Activated CD4-positive, alpha-beta T cell treated with anti-CD3 and anti-CD28 coated beads for 48 hours (primary cell): Measurements from ENCODE around the gene GFRA3.
"Not testable (repeated sequence)": the region's sequence is repeated elsewhere in the genome, so short reads cannot be mapped to it uniquely, and the experiment has no call there.

Experiments used
- DNase-seq: peaks from one replicate; pipeline ENCODE4 v3.0.0-alpha.2; 2020

The GFRA3 gene

GRCh38 chr5:138274189-138274853 lies at the start of gene GFRA3:
GFRA3 (minus strand) TSS chr5:138274621; CDS start chr5:138274424, 197 bp downstream.
- DNase-seq, result peak; percentile 18

GRCh38 chr5:138318211-138318610 lies 43.8 kb upstream of the GFRA3 start:
- DNase-seq, result not testable (repeated sequence)

GRCh38 chr5:138316355-138316754 lies 41.9 kb upstream of the GFRA3 start:
- no peak for DNase-seq

GRCh38 chr5:138315751-138316278 lies 41.4 kb upstream of the GFRA3 start:
- no peak for DNase-seq

- no peak for DNase-seq
Measured at GRCh38 chr5:138305797-138306196, 31.4 kb upstream of the GFRA3 start.

GRCh38 chr5:138303372-138303771 lies 29.0 kb upstream of the GFRA3 start:
- no peak for DNase-seq

- DNase-seq, result no peak
Measured at GRCh38 chr5:138289296-138289695, 14.9 kb upstream of the GFRA3 start.

GRCh38 chr5:138287246-138287645 lies 12.8 kb upstream of the GFRA3 start:
- DNase-seq, result no peak

- DNase-seq, result peak; percentile 11
Measured at GRCh38 chr5:138282920-138283742, 8.7 kb upstream of the GFRA3 start.

GRCh38 chr5:138280915-138281314 lies 6.5 kb upstream of the GFRA3 start:
- no peak for DNase-seq

GRCh38 chr5:138276402-138277054 lies 2.1 kb upstream of the GFRA3 start:
- DNase-seq, result no peak

- no peak for DNase-seq
Measured at GRCh38 chr5:138275895-138276294, 1.5 kb upstream of the GFRA3 start.

GRCh38 chr5:138275379-138275782 lies 960 bp upstream of the GFRA3 start:
- DNase-seq, result no peak

- no peak for DNase-seq
Measured at GRCh38 chr5:138273834-138274188, 610 bp downstream of the GFRA3 start.

GRCh38 chr5:138272681-138273080 lies 1.7 kb downstream of the GFRA3 start:
- no peak for DNase-seq

- no peak for DNase-seq
Measured at GRCh38 chr5:138271281-138271680, 3.1 kb downstream of the GFRA3 start.

- DNase-seq, result no peak
Measured at GRCh38 chr5:138264183-138264582, 10.2 kb downstream of the GFRA3 start.

- no peak for DNase-seq
Measured at GRCh38 chr5:138263581-138263980, 10.8 kb downstream of the GFRA3 start.

- DNase-seq, result no peak
Measured at GRCh38 chr5:138258704-138259292, 15.6 kb downstream of the GFRA3 start.

- DNase-seq, result no peak
Measured at GRCh38 chr5:138257583-138257982, 16.8 kb downstream of the GFRA3 start.

GRCh38 chr5:138252944-138253343 lies 21.5 kb downstream of the GFRA3 start:
- no peak for DNase-seq

GRCh38 chr5:138247800-138248199 lies 26.6 kb downstream of the GFRA3 start:
- not testable (repeated sequence) for DNase-seq

- DNase-seq, result no peak
Measured at GRCh38 chr5:138246822-138247221, 27.6 kb downstream of the GFRA3 start.
